ENCODE data around the gene TIMP3.

Gene TIMP3

DNA sequence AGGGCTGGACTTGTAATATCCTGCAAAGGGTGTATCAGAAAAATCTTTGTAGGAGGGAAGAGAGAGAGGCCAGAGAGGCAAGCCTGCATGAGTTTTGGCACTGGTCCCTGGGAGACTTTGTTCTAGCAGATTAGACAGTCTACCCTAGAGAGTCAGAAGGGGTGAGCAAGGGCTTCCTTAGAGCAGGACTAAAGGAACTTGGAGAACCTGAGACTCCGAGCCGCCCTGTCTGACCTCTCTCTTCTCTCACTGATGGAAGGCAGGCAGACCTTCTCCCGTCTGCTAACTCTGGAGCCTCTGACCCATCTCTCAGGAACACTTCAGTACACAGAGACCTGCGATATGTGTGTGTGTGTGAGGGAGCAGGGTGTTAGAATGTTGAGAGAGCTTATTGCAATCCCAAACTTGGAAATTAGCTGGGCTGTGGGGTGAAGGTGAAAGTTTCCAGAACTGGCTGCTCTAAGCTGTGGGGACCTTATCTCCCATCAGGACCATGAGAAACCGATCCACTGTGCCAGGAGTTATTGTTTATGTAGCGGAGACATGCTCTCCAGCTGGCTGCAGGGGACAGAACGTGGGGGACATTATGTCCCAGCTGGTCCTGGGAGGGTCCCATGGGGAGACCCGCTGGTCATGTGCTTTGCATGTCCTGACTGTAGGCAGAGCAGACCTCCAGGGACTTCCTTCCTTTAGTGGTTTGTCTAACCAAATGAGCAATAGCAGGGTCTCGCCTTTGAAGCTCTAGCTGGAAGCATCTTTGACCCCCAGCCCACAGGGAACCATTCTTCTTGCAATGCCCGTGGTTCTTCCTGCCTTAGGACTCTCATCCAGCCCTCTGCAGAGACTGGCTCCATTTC lies 51.1 kb downstream of the TIMP3 start:
- no peak overlapping the region for H3K9ac ChIP-seq (ENCODE audit: insufficient read length, low read depth)
- no peaks in the 10 kb centered on the region for H3K27me3 ChIP-seq (ENCODE audit: insufficient read depth, insufficient read length)
- no peaks in the 10 kb centered on the region for H3K4me1 ChIP-seq (ENCODE audit: insufficient read depth, insufficient read length)
- H3K9me3 ChIP-seq (ENCODE audit: insufficient read depth, low read length) = no peaks in the 10 kb centered on the region
- DNase-seq (ENCODE audit: low read depth, low spot score) = no peak
- H3K36me3 ChIP-seq (ENCODE audit: insufficient read depth, insufficient read length, low read length) = peaks cover 69% of the 10 kb centered on the region
- no peak for TF ChIP-seq SUZ12 (IDR thresholded peaks at IDR 0.05; ENCODE audit: extremely low read depth, insufficient read depth, insufficient read length)
- no peak for TF ChIP-seq ZNF274 (IDR thresholded peaks at IDR 0.05; ENCODE audit: low read depth, low read length)
- no peak for TF ChIP-seq YY1 (IDR thresholded peaks at IDR 0.05; ENCODE audit: insufficient read depth, insufficient read length)
- no peak overlapping the region for H3K4me3 ChIP-seq (ENCODE audit: insufficient read length, low read depth)

DNA sequence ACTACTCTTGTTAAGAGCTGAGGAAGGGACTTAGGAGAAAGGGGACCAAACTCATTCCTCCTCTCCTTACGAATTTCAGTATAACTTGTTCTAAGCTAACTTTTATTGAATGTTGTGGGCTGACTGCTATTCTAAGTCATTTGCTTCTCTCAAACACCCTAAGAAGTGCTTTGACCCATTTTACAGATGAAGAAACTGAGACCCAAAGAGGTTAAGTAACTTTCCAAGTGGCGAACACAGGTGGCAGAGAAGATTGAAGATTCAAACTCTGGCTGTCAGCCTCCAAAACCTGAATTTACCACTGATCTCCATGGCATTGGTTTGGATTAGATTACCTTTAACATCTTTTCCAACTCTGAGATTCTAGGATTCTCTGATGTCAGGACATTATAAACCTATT lies 52.2 kb downstream of the TIMP3 start:
- no peak for DNase-seq (ENCODE audit: low read depth, low spot score)
- peaks cover 78% of the 10 kb centered on the region for H3K36me3 ChIP-seq (ENCODE audit: insufficient read depth, insufficient read length, low read length)
- no peak overlapping the region for H3K9ac ChIP-seq (ENCODE audit: insufficient read length, low read depth)
- TF ChIP-seq YY1 (IDR thresholded peaks at IDR 0.05; ENCODE audit: insufficient read depth, insufficient read length) (no peak), SUZ12 (IDR thresholded peaks at IDR 0.05; ENCODE audit: extremely low read depth, insufficient read depth, insufficient read length) (no peak), ZNF274 (IDR thresholded peaks at IDR 0.05; ENCODE audit: low read depth, low read length) (no peak)
- H3K4me1 ChIP-seq (ENCODE audit: insufficient read depth, insufficient read length) = no peaks in the 10 kb centered on the region
- no peaks in the 10 kb centered on the region for H3K9me3 ChIP-seq (ENCODE audit: insufficient read depth, low read length)
- no peaks in the 10 kb centered on the region for H3K27me3 ChIP-seq (ENCODE audit: insufficient read depth, insufficient read length)
- H3K4me3 ChIP-seq (ENCODE audit: insufficient read length, low read depth) = no peak overlapping the region

DNA sequence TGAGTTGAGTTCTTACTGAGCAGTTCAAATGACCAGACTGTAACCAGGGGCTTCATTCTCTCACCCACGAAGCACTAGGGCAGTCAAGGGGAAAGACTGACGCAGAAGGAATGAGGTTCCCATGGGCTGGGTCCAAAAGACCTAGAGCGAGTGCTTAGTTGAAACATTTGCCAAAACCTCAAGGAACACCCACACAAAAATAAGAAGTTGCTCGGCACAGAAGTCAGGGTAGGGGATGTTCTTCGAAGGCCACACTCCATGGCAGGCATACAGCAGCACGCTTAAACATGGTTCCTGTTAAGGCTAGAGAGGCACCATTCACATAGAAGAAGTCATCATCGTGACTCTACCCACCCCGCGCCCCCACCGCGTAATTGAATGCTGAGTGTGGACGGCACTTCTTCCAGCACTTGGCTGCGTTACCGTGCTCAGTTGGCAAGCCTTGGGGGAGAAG lies 52.9 kb downstream of the TIMP3 start:
- no peaks in the 10 kb centered on the region for H3K27me3 ChIP-seq (ENCODE audit: insufficient read depth, insufficient read length)
- TF ChIP-seq ZNF274 (IDR thresholded peaks at IDR 0.05; ENCODE audit: low read depth, low read length) (no peak), YY1 (IDR thresholded peaks at IDR 0.05; ENCODE audit: insufficient read depth, insufficient read length) (no peak), SUZ12 (IDR thresholded peaks at IDR 0.05; ENCODE audit: extremely low read depth, insufficient read depth, insufficient read length) (no peak)
- no peaks in the 10 kb centered on the region for H3K9me3 ChIP-seq (ENCODE audit: insufficient read depth, low read length)
- no peak for DNase-seq (ENCODE audit: low read depth, low spot score)
- no peak overlapping the region for H3K9ac ChIP-seq (ENCODE audit: insufficient read length, low read depth)
- H3K4me1 ChIP-seq (ENCODE audit: insufficient read depth, insufficient read length) = no peaks in the 10 kb centered on the region
- no peak overlapping the region for H3K4me3 ChIP-seq (ENCODE audit: insufficient read length, low read depth)
- H3K36me3 ChIP-seq (ENCODE audit: insufficient read depth, insufficient read length, low read length) = peaks cover 78% of the 10 kb centered on the region

DNA sequence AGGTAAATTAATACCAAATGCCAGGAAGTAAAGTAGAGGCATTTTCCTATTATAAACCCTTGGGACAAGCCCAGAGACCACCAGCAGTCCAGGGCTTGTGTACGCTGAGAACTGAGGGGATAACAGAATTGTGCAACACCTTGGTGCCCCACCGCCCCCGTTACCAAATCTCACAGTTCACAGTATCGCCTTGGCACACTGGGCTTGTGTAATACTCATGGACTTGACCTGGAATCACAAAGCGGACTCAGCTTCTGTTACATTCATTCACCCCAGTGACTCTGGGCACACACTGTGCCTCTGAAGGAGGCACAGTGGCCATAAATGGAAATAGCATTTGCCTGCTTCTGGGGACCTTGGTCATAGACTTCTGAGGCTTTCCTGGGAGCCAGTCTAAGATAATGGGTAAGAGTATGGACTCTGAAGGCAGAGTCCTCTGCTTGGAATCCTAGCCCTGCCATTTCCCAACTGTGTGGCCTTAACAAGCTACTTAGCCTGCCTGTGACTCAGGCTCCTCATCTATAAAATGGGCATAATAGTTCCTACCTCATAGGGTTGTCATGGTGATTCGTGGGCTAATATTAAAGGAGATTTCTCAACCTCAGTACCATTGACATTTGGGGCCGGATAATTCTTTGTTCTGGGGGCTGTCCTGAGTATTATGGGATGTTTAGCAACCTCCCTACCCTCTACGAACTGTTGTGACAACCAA lies 53.7 kb downstream of the TIMP3 start:
- Histone ChIP-seq H3K9me3 (ENCODE audit: insufficient read depth, low read length) (no peaks in the 10 kb centered on the region), H3K36me3 (ENCODE audit: insufficient read depth, insufficient read length, low read length) (peaks cover 78% of the 10 kb centered on the region), H3K4me1 (ENCODE audit: insufficient read depth, insufficient read length) (no peaks in the 10 kb centered on the region), H3K27me3 (ENCODE audit: insufficient read depth, insufficient read length) (no peaks in the 10 kb centered on the region), H3K4me3 (ENCODE audit: insufficient read length, low read depth) (no peak overlapping the region), H3K9ac (ENCODE audit: insufficient read length, low read depth) (no peak overlapping the region)
- TF ChIP-seq SUZ12 (IDR thresholded peaks at IDR 0.05; ENCODE audit: extremely low read depth, insufficient read depth, insufficient read length) (no peak), YY1 (IDR thresholded peaks at IDR 0.05; ENCODE audit: insufficient read depth, insufficient read length) (no peak), ZNF274 (IDR thresholded peaks at IDR 0.05; ENCODE audit: low read depth, low read length) (no peak)
- no peak for DNase-seq (ENCODE audit: low read depth, low spot score)

- Histone ChIP-seq H3K27me3 (ENCODE audit: insufficient read depth, insufficient read length) (no peaks in the 10 kb centered on the region), H3K36me3 (ENCODE audit: insufficient read depth, insufficient read length, low read length) (peaks cover 70% of the 10 kb centered on the region), H3K4me1 (ENCODE audit: insufficient read depth, insufficient read length) (no peaks in the 10 kb centered on the region), H3K9me3 (ENCODE audit: insufficient read depth, low read length) (no peaks in the 10 kb centered on the region), H3K9ac (ENCODE audit: insufficient read length, low read depth) (no peak overlapping the region), H3K4me3 (ENCODE audit: insufficient read length, low read depth) (no peak overlapping the region)
- no peak for DNase-seq (ENCODE audit: low read depth, low spot score)
- TF ChIP-seq SUZ12 (IDR thresholded peaks at IDR 0.05; ENCODE audit: extremely low read depth, insufficient read depth, insufficient read length) = no peak
Observed at GRCh38 chr22:32858121-32858703, 56.7 kb downstream of the TIMP3 start.

DNA sequence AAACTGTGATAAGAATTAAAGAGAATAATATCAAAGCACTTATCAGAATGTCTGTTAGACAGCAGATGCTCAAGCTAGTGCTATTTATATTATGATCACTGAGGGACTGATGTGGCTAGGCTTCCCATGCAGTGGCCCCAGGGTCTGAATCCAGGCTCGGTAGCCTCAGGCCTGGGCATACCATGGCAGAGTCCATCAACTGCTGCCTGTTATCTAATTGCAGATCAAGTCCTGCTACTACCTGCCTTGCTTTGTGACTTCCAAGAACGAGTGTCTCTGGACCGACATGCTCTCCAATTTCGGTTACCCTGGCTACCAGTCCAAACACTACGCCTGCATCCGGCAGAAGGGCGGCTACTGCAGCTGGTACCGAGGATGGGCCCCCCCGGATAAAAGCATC lies 57.5 kb downstream of the TIMP3 start:
- TF ChIP-seq SUZ12 (IDR thresholded peaks at IDR 0.05; ENCODE audit: extremely low read depth, insufficient read depth, insufficient read length) = no peak
- no peak for TF ChIP-seq ZNF274 (IDR thresholded peaks at IDR 0.05; ENCODE audit: low read depth, low read length)
- TF ChIP-seq YY1 (IDR thresholded peaks at IDR 0.05; ENCODE audit: insufficient read depth, insufficient read length) = no peak
- Histone ChIP-seq H3K9me3 (ENCODE audit: insufficient read depth, low read length) (no peaks in the 10 kb centered on the region), H3K27me3 (ENCODE audit: insufficient read depth, insufficient read length) (no peaks in the 10 kb centered on the region), H3K4me3 (ENCODE audit: insufficient read length, low read depth) (no peak overlapping the region), H3K36me3 (ENCODE audit: insufficient read depth, insufficient read length, low read length) (peaks cover 67% of the 10 kb centered on the region), H3K9ac (ENCODE audit: insufficient read length, low read depth) (no peak overlapping the region), H3K4me1 (ENCODE audit: insufficient read depth, insufficient read length) (no peaks in the 10 kb centered on the region)
- no peak for DNase-seq (ENCODE audit: low read depth, low spot score)

- Histone ChIP-seq H3K36me3 (ENCODE audit: insufficient read depth, insufficient read length, low read length) (peaks cover 59% of the 10 kb centered on the region), H3K9me3 (ENCODE audit: insufficient read depth, low read length) (no peaks in the 10 kb centered on the region), H3K9ac (ENCODE audit: insufficient read length, low read depth) (no peak overlapping the region), H3K4me1 (ENCODE audit: insufficient read depth, insufficient read length) (no peaks in the 10 kb centered on the region), H3K27me3 (ENCODE audit: insufficient read depth, insufficient read length) (no peaks in the 10 kb centered on the region), H3K4me3 (ENCODE audit: insufficient read length, low read depth) (no peak overlapping the region)
- no peak for TF ChIP-seq SUZ12 (IDR thresholded peaks at IDR 0.05; ENCODE audit: extremely low read depth, insufficient read depth, insufficient read length)
- no peak for TF ChIP-seq YY1 (IDR thresholded peaks at IDR 0.05; ENCODE audit: insufficient read depth, insufficient read length)
- no peak for TF ChIP-seq ZNF274 (IDR thresholded peaks at IDR 0.05; ENCODE audit: low read depth, low read length)
- DNase-seq (ENCODE audit: low read depth, low spot score) = no peak
Observed at GRCh38 chr22:32859743-32860142, 58.2 kb downstream of the TIMP3 start.
